Fibroblast of the aortic adventitia (primary cell): Measurements from ENCODE around the gene KIF26B. TPM values are rescaled to one million over a fixed set of nuclear protein-coding genes. Genes with fewer than 3 reads are reported as not detected.

Experiments
- DNase-seq: peaks from one replicate; pipeline ENCODE4 v3.0.0-alpha.2; 2010; ENCODE audit warnings: low read depth
- H3K4me3 ChIP-seq: 2 replicates; pipeline ENCODE4 v1.5.1; 2011; ENCODE audit warnings: low read depth, mild to moderate bottlenecking, control low read depth, low read length, moderate library complexity
- CTCF ChIP-seq: IDR thresholded peaks from 2 replicates; pipeline ENCODE4 v1.5.1; 2011; ENCODE audit warnings: mild to moderate bottlenecking, low read length, control low read depth, inconsistent platforms; ENCODE audit not compliant: insufficient read depth
- total RNA-seq: library from RNA; depleted of rRNA; stranded (reverse); fragments of >200 nt; gene quantifications from 2 replicates; pipeline ENCODE4 v1.2.3, GENCODE V29; 2012; ENCODE audit warnings: low replicate concordance

KIF26B gene
- total RNA-seq, 1 donor, result 4.6 TPM

GRCh38 chr1:245225322-245226202 lies 70.8 kb downstream of the KIF26B start:
- TF ChIP-seq CTCF, result no peak
- H3K4me3 ChIP-seq, result no peak overlapping the region
- DNase-seq, result peak; percentile 32

- no peak for DNase-seq
- TF ChIP-seq CTCF, result no peak
- no peak overlapping the region for H3K4me3 ChIP-seq
Measured at GRCh38 chr1:245226203-245226499, 71.4 kb downstream of the KIF26B start.

GRCh38 chr1:245229051-245229450 lies 74.3 kb downstream of the KIF26B start:
- no peak for TF ChIP-seq CTCF
- no peak for DNase-seq

GRCh38 chr1:245232931-245233330 lies 78.1 kb downstream of the KIF26B start:
- TF ChIP-seq CTCF, result no peak
- H3K4me3 ChIP-seq, result no peak overlapping the region
- DNase-seq, result no peak

More at GRCh38 chr1:245229051-245229450, 74.3 kb downstream of the KIF26B start:
- H3K4me3 ChIP-seq, result no peak overlapping the region

- DNase-seq, result no peak
- no peak overlapping the region for H3K4me3 ChIP-seq
- TF ChIP-seq CTCF, result no peak
Measured at GRCh38 chr1:245234217-245235081, 79.7 kb downstream of the KIF26B start.

- peak; percentile 76 for DNase-seq
- H3K4me3 ChIP-seq, result no peak overlapping the region
- TF ChIP-seq CTCF, result no peak
Measured at GRCh38 chr1:245235156-245235555, 80.4 kb downstream of the KIF26B start.
